HCT116 (cell line): ENCODE measurements around the gene PTN.

Experiments
- EZH2 ChIP-seq: fragments of 200-600 bp; sonication (generic); IDR thresholded peaks from 2 replicates; pipeline ENCODE4 v1.6.1; 2017; ENCODE audit warnings: antibody characterized with exemption, mixed run types
- RAD21 ChIP-seq: IDR thresholded peaks from 2 replicates; pipeline ENCODE4 v1.6.1; 2012; ENCODE audit warnings: low read depth, mild to moderate bottlenecking

- TF ChIP-seq EZH2 (no peak), RAD21 (no peak)
Observed at GRCh38 chr7:137388916-137389315, 45.4 kb upstream of the PTN start.
